ENCODE measurements around the gene TEX50. TPM values are rescaled to one million over a fixed set of nuclear protein-coding genes. Genes with fewer than 3 reads are reported as not detected.
"Not testable (repeated sequence)": the region's sequence is repeated elsewhere in the genome, so short reads cannot be mapped to it uniquely, and the experiment has no call there.

Gene TEX50
- total RNA-seq, 2 donors from 2014 or later: not detected

DNA sequence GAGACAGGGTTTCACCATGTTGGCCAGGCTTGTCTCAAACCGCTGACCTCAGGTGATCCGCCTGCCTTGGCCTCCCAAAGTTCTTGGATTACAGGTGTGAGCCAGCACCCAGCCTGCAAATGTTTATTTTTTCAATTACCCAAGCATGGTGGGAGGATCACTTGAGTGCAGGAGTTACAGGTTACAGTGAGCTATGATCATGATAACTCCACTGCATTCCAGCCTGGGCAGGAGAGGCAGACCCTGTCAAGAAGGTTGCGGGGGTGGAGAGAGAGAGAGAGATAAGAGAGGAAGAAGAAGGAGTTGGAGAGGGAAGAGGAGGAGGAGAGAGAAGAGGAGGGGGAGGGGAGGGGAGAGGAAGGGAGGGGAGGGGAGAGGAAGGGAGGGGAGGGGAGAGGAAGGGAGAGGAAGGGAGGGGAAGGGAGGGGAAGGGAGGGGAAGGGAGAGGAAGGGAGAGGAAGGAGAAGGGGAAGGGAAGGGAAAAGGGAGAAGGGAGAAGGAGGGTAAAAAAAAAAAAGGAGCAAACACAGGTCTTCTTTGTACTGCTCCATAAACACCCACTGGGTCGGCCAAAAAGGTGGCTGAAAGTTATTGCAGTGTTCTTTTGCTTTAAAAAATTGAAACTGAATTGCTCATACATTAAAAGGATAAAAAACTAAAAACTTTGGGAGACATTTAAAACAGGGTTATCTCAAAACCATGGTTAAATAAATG is 26.5 kb upstream of the TEX50 start:
- no peaks in the 10 kb centered on the region for H3K4me1 ChIP-seq
- TF ChIP-seq, protein P1, sequence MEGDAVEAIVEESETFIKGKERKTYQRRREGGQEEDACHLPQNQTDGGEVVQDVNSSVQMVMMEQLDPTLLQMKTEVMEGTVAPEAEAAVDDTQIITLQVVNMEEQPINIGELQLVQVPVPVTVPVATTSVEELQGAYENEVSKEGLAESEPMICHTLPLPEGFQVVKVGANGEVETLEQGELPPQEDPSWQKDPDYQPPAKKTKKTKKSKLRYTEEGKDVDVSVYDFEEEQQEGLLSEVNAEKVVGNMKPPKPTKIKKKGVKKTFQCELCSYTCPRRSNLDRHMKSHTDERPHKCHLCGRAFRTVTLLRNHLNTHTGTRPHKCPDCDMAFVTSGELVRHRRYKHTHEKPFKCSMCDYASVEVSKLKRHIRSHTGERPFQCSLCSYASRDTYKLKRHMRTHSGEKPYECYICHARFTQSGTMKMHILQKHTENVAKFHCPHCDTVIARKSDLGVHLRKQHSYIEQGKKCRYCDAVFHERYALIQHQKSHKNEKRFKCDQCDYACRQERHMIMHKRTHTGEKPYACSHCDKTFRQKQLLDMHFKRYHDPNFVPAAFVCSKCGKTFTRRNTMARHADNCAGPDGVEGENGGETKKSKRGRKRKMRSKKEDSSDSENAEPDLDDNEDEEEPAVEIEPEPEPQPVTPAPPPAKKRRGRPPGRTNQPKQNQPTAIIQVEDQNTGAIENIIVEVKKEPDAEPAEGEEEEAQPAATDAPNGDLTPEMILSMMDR (IDR thresholded peaks at IDR 0.05): no peak
- H3K9ac ChIP-seq (ENCODE audit: low read depth in 2 of 2, low read length in 2 of 2): no peak overlapping the region
- no peaks in the 10 kb centered on the region for H3K9me3 ChIP-seq
- H3K4me3 ChIP-seq: no peak overlapping the region
- no peaks in the 10 kb centered on the region for H3K27me3 ChIP-seq
- no peak overlapping the region for H3K27ac ChIP-seq
- no peak for DNase-seq
- intact Hi-C loops (cut with DNase I): no loop called here
- H3K36me3 ChIP-seq: no peaks in the 10 kb centered on the region

DNA sequence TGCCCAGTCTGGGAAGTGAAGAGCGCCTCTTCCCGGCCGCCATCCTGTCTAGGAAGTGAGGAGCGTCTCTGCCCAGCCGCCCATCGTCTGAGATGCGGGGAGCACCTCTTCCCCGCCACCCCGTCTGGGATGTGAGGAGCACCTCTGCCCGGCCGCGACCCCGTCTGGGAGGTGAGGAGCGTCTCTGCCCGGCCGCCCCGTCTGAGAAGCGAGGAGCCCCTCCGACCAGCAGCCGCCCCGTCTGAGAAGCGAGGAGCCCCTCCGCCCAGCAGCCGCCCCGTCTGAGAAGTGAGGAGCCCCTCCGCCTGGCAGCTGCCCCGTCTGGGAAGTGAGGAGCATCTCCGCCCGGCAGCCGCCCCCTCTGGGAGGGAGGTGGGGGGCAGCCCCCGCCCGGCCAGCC is 22.1 kb upstream of the TEX50 start:
- H3K36me3 ChIP-seq; H3K9me3 ChIP-seq; DNase-seq; intact Hi-C loops (cut with DNase I); H3K9ac ChIP-seq (ENCODE audit: low read depth in 2 of 2, low read length in 2 of 2); H3K4me3 ChIP-seq; H3K4me1 ChIP-seq; H3K27me3 ChIP-seq; H3K27ac ChIP-seq: not testable (repeated sequence)

DNA sequence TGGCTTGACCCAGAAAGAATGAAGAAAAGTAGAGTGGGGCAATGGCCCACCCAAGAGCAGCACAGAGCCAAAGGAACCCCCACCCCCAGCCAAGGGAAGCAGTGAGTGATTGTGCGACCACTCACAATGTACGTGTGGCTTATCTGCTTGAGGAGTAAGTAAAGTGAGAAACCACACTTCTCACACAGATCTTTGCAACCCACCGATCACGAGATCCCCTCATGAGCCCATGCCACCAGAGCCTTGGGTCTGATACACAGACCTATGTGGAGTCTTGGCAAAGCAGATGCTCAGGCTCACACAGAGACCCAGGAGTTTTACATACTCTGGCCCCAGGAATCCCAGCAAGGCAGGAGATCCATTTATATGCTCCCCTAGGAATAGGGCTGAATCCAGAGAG is 18.3 kb upstream of the TEX50 start:
- no peaks in the 10 kb centered on the region for H3K4me1 ChIP-seq
- intact Hi-C loops (cut with DNase I): no loop called here
- TF ChIP-seq, protein P1 (IDR thresholded peaks at IDR 0.05): no peak

DNA sequence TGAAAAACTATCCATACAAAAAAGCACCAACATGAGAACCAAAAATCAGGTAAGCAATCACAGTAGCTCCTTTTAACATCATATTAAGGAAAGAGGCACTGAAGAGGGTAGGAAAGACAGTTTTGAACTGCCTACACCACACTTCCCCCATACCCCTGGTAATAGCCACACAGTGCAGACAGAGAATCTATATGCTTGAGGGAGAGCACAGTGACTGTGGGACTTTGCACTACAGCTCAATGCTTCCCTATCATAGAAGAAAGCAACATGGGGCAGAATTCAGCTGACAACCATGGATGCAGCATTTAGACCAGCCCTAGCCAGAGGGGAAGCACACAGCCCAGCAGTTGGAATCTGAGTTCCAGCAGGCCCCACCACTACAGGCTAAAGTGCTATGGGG is 7.9 kb upstream of the TEX50 start:
- H3K9me3 ChIP-seq: no peaks in the 10 kb centered on the region

More for the DNA sequence above, 18.3 kb upstream of the TEX50 start:
- Histone ChIP-seq H3K4me3 (no peak overlapping the region), H3K36me3 (no peaks in the 10 kb centered on the region), H3K27me3 (no peaks in the 10 kb centered on the region), H3K9me3 (no peaks in the 10 kb centered on the region), H3K27ac (no peak overlapping the region), H3K9ac (ENCODE audit: low read depth in 2 of 2, low read length in 2 of 2) (no peak overlapping the region)
- no peak for DNase-seq

DNA sequence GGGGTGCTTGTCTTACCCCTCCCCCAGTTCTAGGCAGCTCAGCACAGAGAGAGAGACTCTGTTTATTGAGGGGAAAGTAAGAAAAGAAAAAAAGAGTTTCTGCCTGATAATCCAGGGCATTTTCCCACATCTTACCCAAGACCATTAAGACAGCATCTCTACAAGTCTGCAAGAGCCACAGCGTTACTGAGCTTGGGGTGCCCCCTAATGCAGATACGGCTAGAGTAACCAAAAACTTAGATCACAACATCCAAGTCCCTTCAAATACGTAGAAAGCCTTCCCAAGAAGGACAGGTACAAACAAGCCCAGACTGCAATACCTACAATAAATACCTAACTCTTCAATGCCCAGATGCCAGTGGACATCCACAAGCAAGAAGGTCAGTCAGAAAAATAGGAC is 6.2 kb upstream of the TEX50 start:
- Histone ChIP-seq H3K36me3 (no peaks in the 10 kb centered on the region), H3K27ac (no peak overlapping the region), H3K4me3 (no peak overlapping the region), H3K27me3 (no peaks in the 10 kb centered on the region), H3K9me3 (no peaks in the 10 kb centered on the region), H3K4me1 (no peaks in the 10 kb centered on the region), H3K9ac (ENCODE audit: low read depth in 2 of 2, low read length in 2 of 2) (no peak overlapping the region)
- DNase-seq: no peak
- intact Hi-C loops (cut with DNase I): no loop called here
- TF ChIP-seq, protein P1 (IDR thresholded peaks at IDR 0.05): no peak

More for the DNA sequence above, 7.9 kb upstream of the TEX50 start:
- TF ChIP-seq, protein P1 (IDR thresholded peaks at IDR 0.05): no peak
- no peaks in the 10 kb centered on the region for H3K4me1 ChIP-seq
- no peak for DNase-seq
- H3K27ac ChIP-seq: no peak overlapping the region
- no peaks in the 10 kb centered on the region for H3K36me3 ChIP-seq
- no peaks in the 10 kb centered on the region for H3K27me3 ChIP-seq
- H3K4me3 ChIP-seq: no peak overlapping the region
- no peak overlapping the region for H3K9ac ChIP-seq (ENCODE audit: low read depth in 2 of 2, low read length in 2 of 2)
- intact Hi-C loops (cut with DNase I): no loop called here

DNA sequence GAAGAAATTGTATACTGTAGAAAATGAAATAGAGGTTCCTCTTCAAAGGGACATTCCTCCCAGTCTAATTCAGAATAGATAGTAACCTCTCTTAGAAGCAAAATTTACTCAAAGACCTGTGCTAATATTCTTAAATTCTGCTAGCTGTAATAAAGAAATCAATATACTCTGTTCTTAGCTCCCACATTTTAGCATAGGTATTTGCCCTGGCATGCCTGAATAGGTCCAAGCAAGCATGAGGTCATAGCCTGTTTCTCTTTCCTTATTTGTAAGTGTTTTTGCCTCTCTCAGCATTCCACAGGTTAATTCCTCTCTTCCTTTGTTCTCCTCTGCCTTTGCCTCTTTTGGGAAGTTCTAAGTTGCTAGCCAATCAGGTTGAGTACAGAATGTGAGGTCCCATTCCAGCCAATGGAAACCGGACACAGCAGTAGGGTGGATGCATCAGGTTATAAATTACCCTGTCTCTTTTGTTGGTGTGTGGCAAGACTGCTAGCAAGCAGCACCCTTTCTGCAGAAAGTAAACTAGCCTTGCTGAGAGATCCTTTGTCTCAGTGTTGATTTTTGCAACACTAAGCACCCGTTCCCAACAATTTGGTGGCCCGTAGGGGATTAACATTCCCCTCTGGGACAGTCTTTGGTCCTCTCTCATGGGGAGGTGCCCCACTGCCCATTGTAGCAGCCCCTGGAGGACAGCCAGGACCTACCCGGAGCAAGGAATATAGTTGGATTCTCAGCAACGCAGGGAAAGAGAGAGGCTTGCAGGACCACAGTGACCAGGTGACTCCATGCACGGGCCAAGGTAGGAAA is 2.3 kb downstream of the TEX50 start:
- H3K27me3 ChIP-seq; intact Hi-C loops (cut with DNase I); H3K27ac ChIP-seq; H3K36me3 ChIP-seq; H3K9ac ChIP-seq (ENCODE audit: low read depth in 2 of 2, low read length in 2 of 2); H3K9me3 ChIP-seq; H3K4me3 ChIP-seq; H3K4me1 ChIP-seq: not testable (repeated sequence)
- DNase-seq: peak; percentile 14
